Measurements from ENCODE around the gene CNP. TPM values are rescaled to one million over a fixed set of nuclear protein-coding genes. Genes with fewer than 3 reads are reported as not detected.
A peak's percentile ranks its signal among the peaks of the same experiment; 100 is the strongest.
"Not testable (repeated sequence)": the region's sequence is repeated elsewhere in the genome, so short reads cannot be mapped to it uniquely, and the experiment has no call there.

The CNP gene
- polyA plus RNA-seq, 1 donor, result 62.5 TPM

- DNase-seq, result no peak
Observed at GRCh38 chr17:42002175-42002791, 35.7 kb downstream of the CNP start.

- no peak for DNase-seq
Observed at GRCh38 chr17:42002792-42003301, 36.3 kb downstream of the CNP start.

GRCh38 chr17:42005166-42005565 lies 38.6 kb downstream of the CNP start:
- DNase-seq, result no peak

GRCh38 chr17:42009170-42009569 lies 42.6 kb downstream of the CNP start:
- DNase-seq, result no peak

GRCh38 chr17:42010266-42010680 lies 43.7 kb downstream of the CNP start:
- not testable (repeated sequence) for DNase-seq

GRCh38 chr17:42010898-42011516 lies 44.4 kb downstream of the CNP start:
- DNase-seq, result no peak

- not testable (repeated sequence) for DNase-seq
Observed at GRCh38 chr17:42012363-42012762, 45.8 kb downstream of the CNP start.

- not testable (repeated sequence) for DNase-seq
Observed at GRCh38 chr17:42013740-42014139, 47.1 kb downstream of the CNP start.

- no peak for DNase-seq
Observed at GRCh38 chr17:42016411-42016831, 49.8 kb downstream of the CNP start.

- DNase-seq, result peak; percentile 90
Observed at GRCh38 chr17:42016941-42017865, 50.6 kb downstream of the CNP start, which contains the start of gene DNAJC7. DNAJC7 (minus strand) TSS chr17:42017439; CDS start chr17:42017416, 23 bp downstream.

- no peak for DNase-seq
Observed at GRCh38 chr17:42017866-42018200, 51.2 kb downstream of the CNP start.

GRCh38 chr17:42018339-42018738 lies 51.7 kb downstream of the CNP start:
- no peak for DNase-seq

GRCh38 chr17:42018988-42019387 lies 52.4 kb downstream of the CNP start:
- DNase-seq, result no peak

- DNase-seq, result peak; percentile 87
Observed at GRCh38 chr17:42019509-42020404, 53.2 kb downstream of the CNP start, which contains the start of gene NKIRAS2. NKIRAS2 (plus strand) TSS chr17:42020090; CDS start chr17:42021578, 1,488 bp downstream.

GRCh38 chr17:42020845-42021244 lies 54.2 kb downstream of the CNP start:
- not testable (repeated sequence) for DNase-seq

GRCh38 chr17:42023524-42024349 lies 57.1 kb downstream of the CNP start:
- no peak for DNase-seq

- no peak for DNase-seq
Observed at GRCh38 chr17:42025191-42025579, 58.6 kb downstream of the CNP start.

GRCh38 chr17:42025936-42026335 lies 59.3 kb downstream of the CNP start:
- DNase-seq, result no peak

- DNase-seq, result no peak
Observed at GRCh38 chr17:42026857-42027589, 60.4 kb downstream of the CNP start.
